ENCODE results near the gene MEGF11.

The MEGF11 gene

DNA sequence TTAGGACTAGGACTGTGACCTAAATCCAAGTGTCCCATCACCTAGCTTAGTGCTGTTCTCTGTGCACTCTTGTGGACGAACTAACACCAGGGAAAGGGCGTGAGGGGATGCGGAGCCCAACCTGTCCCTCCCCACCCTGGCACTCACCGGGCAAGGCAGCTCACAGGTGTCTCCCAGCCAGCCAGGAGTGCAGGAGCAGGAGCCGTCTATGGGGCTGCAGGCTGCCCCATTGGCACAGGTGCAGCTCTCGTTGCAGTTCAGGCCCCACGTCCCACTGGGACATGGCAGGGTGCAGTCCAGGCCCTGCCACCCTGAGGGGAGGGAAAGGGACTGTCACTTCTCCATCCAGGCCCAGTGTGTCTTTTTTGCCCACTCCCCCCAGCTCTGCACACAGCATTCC lies 324.0 kb downstream of the MEGF11 start:
- no peak for DNase-seq

DNA sequence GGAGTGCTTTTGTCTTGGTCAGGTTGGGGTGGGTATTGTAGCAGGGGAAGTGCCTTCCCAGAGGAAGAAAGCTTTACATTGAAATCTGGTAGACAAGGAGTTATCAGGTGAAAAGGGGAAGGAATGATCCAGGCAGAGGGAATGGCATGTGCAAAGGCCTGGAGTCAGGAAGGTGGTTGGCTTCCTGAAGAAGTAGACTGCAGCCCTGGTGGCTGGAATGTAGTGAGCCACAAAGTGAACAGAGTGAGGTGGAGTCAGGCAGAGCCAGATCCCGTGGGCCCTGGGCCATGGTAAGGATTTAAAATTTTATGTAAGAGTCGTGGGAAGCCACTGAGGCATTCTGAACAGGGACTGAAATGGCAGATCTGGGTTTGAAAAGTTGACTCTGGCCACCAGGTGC lies 326.0 kb downstream of the MEGF11 start:
- DNase-seq: no peak

DNA sequence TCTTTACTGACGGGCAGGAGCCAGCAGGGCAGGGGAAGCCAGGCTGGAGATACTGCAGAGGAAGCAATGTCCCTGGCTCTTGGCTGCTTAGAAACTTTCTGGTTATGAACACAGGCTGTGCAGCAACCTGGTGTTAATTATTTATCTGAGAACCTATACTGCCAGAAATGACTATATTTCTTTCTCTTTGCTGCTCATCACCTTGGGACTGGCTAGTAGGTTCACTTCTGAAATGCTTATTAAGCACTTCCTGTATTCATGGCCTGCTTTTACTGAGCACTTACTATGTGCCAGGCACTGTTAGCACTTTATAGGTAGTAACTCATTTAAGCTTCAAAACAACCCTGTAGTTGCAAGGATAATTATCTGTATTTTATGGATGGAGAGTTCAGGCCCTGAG lies 326.7 kb downstream of the MEGF11 start:
- no peak for DNase-seq

DNA sequence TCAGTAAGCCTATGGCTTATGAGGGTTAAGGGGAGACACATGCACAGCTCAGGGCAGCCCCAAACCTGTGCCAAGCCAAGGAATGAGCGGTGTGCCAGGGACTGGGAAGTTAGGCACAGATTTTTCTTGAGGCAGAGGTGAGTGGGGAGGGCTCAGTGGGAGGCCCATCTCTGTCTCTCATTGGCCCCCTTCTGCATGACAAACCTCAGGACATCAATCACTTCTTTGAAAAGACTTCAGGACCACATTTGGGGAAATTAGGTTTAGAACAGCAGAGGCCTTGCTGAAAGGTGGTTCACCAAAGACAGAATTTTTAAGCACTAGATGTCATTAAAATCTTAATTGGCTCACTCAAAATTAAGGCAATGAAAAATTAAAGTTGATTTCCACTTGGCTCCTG lies 327.1 kb downstream of the MEGF11 start:
- no peak for DNase-seq

DNA sequence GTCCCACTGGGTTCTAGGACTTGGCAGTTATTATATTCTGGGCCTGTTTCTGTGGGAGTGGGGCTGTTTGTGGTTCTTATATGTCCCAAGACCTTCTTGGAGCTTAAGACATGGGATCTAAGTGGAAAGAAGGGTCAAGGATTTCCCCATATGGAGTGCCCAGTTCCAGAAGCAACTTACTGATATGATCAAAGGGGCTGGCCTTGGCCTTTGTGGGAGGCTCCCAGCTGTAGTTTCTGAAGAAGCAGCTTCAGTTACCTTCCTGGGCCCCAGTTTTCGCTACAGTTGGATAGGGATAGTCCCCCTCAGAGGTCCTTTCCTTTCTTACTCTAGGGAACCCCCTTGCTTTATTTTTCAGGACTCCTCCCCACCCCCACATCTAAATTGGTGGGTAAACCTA lies 328.2 kb downstream of the MEGF11 start:
- no peak for DNase-seq

DNA sequence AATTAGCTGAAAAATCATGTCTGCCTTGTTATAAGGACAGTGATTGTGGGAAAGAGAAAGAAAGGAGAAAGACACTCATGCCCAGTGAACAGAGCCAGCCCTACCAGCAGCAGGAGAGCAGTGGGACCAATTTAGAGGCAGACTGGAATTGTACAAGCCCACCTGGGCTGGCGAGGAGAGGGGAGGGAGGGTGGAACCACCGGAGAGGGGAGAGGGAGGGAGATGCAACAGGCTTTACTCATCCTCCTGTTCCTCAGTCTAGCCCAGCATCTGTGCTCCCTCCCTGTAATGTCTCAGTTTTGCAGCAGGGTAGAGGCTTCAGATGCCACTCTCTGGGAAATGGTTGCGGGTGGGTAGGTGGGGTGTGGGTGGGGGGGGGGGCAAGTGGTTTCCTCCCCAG lies 329.5 kb downstream of the MEGF11 start:
- DNase-seq: no peak

DNA sequence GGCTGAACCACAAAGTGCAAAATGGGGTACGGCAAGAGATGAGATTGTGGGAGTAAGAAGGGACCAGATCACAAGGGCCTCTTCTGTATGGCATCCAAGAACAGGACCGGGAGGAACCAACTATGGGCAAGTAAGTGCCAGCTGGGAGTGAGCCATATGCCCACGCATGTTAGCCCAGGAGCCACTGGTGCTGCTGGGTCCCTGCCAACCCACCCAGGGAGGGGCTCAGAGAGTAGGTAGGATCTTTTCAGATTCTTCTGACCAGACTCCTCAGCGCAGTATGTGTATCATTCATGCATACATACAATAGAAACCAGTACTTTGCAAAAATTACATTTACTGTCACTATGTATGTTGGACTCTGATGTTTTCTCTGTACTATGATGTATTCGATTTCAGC lies 330.3 kb downstream of the MEGF11 start:
- no peak for DNase-seq

DNA sequence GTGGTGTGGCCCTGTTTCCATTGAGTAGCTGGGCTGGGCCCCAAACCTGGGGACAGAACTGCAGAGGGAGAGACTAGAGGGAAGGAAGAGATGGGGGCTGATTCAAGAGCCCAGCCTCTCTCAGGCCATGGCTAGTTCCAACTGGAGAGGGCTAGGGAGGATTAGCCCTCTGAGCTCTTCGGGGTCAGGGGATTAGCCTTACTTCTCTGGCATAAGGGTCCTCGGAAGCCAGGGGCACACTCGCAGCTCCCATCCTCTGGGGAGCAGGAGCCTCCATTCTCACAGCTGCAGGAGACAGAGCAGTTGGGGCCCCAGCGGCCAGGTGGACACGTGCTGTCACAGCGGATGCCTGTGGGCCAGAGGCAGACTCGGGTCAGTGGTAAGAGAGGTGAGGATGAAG lies 330.9 kb downstream of the MEGF11 start:
- DNase-seq: no peak

DNA sequence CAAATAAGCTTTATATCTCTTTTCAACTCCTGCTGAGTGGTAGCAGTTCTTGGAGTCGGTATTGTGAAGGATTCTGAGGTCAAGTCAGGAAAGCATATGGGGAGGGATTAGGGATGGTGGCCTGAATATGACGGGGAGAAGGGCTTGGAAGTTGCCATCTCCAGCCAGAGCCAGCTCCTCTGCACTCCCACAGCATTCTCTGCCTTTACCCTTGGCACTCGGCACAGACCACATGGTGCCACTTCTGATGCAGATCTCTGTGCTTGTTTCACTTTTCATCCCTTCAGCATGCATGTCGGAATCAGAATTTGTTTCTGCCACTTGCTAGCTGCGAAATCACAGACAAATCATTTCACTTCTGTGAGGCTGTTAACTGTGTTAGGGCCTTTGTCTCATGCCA lies 331.8 kb downstream of the MEGF11 start:
- no peak for DNase-seq

DNA sequence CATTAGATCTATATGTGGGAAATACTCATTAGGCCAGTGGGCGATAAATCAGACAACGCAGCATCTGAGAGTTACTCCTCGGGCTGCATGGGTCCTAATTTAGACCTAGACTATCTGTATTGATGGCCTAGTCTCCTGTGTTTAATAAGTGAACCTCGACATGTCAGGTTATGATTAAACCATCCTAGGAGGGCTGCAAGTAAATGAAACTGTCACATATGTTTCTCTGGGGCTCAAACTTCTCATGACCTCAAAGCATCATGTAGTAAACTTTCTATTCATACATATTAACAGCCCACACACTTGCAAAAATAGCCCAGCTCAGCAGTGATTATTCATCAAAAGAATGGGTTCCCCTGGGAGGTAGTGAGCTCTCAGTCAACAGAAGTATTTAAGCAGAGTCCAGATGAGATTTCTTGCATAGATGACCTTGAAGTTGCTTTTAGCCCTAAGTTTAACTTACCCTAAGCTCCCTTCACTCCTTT lies 332.7 kb downstream of the MEGF11 start:
- DNase-seq: no peak

DNA sequence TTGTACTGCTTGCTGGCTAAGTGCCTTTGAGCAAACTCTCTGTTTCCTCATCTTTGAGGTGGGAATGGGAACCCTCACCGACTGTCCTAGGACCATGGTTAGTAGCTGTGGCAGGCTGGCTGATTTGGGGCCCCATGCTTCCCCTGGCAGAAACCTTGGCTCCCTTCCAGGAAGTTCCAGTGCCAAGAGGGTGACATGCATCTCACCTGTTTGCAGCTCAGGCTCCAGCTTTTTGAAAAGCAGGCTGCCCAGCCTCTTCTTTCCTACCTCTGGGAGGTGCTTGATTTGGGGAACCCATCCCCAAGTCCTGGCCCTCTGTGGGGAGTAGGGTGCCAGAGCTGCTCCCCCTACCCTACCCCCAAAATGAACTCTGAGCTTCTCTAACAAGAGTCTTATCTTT lies 333.4 kb downstream of the MEGF11 start:
- DNase-seq: no peak

DNA sequence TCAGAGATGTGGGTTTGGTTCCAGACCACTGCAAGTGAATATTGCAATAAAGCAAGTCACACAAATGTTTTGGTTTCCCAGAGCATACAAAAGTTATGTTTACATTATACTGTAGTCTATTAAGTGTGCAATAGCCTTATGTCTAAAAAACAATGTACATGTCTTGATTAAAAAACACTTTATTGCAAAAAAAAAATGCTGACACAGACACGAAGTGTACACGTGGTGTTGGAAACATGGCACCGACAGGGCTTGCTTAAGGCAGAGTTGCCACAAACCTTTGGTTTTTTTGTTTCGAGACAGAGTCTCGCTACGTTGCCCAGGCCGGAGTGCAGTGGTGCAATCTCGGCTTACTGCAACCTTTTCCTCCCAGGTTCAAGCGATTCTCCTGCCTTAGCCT lies 334.2 kb downstream of the MEGF11 start:
- DNase-seq: no peak

DNA sequence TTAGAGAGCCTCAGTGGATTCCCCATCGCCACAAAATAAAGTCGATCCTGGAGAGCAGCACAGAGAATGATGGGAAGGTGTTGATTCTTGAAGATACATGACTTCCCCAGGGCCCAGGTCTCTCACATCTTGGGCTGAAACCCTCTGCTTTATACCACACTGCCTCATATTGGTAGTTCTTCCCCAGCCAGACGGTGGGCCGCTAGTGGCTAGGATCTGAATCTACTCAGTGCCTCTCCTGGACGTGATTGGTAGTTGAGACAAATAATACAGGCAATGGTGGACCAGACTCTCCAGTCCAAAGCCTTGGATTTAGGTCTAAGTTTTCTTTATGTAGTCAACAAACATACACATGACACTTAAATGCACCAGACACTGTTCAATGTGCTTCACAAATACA lies 334.6 kb downstream of the MEGF11 start:
- no peak for DNase-seq

DNA sequence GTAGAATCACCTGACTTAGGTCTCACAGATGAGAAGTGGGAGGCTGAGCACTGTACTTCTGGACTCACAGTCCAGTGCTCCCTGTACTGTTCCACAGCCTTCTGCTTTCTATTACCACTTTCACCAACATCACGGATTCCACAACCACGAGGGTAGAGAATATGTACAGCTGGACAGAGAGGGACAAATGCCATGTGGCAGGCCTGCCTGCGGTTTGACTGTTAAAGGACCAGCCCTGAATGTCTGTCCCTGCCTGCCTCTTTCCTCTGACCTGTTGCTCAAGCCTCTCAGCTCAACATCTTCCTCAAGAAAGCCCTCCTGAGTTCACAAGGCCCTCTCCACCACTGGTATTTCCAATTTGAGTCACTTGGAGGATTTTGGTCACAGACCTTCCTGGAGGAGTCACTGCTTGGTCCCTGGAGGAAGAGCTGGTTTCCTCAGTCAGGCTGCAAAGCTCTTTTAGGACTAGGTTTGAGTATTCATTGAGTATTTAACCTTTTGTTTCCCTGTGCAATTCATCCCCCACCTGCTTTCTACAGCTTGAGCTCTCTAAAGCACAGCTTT lies 335.1 kb downstream of the MEGF11 start:
- no peak for DNase-seq

DNA sequence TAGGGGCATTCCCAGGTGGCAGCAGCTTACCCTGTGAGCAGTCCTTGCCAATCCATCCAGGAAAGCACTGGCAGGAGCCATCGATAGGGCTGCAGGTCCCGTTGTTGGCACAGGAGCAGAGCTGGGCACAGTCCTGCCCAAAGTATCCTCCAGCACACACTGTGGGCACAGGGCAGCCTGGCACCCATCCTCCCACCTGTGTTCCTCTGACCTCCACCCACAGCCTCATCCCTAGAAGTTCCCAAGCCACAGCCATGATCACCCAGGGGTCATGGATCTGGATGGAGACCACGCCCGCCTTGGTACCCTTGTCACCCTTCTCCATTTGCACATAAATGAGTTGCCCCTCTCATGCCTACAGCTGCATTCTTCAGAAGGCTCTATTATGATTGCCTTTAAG lies 335.6 kb downstream of the MEGF11 start:
- DNase-seq: no peak

DNA sequence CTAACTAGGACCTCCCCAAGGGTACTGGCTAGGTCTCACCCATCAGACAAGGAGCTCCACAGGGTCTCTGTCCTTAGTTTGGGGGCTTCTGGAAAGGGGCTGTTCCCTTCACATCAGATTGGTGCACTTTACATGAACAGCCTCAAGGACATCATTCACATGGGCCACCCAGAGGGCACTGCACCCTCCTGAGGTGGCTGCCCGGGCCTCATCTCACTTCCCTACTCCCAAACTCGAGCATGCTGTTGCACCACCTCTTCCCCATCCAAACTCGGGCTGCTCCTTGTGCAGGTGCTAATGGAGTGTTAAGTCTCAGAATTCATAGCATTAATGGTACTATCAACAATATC lies 336.2 kb downstream of the MEGF11 start:
- no peak for DNase-seq

DNA sequence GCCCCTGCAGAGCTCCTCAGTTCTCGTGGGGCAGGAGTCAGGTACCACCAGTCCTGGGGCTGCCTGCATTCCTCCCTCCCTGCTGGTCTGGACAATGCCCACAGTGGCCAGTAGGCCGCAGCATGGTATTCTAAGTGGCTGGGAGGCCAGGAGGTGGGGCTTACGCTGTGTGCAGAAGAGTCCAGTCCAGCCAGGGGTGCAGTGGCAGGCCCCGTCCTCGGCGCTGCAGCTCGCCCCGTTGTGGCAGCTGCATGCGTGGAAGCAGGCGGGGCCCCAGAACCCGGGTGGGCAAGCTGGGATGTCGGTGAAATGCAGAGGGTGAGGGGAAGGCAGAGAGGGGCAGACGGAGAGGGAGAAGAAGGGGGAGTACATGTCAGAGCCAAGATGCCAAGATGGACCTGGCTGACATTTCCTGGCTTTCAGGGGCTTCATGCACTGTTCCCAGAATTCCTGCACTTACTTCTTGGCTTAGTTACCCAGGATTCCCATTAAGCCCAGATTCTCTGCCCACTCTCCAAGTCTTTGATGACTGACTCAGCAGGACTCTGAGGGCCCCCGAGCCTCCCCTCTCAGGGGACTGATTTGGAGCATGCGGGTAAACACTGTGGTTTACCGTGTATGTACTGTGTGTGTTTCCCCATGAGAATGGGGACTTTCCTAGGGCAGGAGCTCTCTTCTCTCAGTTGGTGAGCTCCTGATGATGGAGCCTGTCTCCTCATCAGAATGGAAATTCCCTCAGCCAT lies 336.7 kb downstream of the MEGF11 start:
- DNase-seq: peak; percentile 18

DNA sequence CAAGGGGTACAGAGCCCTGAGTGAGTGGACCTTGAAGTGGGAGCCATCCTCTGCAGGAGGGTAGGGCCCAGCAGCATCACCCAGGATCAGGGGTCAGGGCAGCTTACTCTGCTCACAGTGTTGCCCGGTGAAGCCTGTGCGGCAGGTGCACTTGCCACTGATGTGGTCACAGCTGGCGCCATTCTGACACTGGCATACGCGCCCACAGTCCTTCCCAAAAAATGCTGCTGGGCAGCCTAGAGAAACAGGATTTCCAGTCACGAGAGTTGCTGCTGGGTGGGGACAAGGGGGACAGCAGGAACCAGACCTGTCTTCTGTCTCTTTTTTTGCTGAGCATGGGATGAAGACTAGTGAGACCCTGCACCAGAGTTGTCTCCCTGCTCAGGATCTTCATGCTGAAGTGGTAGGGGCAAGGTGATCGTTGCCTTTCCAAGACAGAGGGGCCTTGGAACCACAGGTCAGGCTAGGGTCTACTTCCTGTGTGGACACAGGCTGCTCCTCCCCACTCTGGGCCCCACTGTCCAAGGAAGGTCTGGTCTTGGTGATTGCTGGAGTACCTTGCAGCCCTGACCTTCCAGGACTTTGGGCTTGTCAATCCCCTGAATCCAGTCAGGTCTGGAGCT lies 337.4 kb downstream of the MEGF11 start:
- DNase-seq: no peak

DNA sequence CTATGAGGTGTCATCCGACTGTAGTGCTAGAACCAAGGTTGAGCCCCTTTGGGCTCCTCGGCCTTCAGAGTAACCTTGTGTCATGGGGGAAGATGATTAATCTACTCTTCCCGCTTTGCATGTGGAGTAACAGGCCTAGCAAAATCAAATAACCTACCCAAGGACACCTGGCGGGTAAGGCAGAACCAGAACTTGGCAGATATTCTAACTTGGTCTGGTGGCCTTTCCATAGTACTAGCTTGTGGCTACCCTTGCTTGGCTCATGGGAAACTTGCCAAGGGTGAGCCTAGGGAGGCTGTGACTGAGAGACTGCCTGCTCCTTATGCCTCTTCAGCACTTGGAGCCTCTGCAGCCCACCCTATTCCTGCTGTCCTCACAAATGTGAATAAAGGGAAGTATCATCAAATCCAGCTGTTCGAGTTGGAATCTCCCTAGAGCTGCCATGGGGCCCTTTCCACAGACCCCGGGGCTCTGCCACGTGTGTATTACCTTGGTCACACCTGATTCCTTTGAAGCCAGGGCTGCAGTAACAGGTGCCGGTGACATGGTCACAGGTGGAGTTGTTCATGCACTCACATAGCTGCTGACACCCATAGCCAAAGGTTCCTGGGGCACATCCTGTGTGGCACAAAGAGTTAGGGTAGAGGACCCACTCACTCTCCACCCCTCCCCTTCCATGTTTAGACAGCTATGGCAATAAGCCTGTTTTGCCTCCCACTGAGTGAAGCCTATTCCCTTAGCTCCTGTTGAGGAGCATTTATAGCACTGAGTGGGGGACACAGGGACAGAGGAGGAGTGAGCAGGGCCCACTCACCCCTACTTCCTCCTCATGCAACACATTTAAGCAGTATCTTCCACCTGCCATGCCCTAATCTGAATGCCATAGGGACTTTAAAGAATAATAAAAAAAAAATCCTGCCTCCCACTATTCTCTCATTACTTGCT lies 338.3 kb downstream of the MEGF11 start:
- no peak for DNase-seq

DNA sequence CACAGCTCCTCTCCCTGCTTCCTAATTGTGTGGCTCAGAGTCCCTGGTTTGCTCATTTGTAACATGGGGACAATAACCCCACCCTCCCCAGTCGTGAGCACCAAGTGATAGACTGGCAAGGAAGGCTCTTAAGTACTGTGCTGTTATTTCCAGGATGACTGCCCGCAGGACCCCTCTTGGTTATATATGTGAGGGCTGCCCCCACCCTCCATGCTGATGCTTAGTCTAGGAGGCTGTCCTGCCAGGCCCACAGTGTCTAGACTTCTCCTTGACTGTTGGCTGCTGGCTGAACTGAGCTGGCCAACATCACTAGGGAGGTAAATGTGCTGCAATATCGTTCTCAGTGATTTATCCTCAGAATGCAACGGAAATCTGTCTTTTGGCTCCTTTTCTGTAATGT lies 339.2 kb downstream of the MEGF11 start:
- DNase-seq: no peak

DNA sequence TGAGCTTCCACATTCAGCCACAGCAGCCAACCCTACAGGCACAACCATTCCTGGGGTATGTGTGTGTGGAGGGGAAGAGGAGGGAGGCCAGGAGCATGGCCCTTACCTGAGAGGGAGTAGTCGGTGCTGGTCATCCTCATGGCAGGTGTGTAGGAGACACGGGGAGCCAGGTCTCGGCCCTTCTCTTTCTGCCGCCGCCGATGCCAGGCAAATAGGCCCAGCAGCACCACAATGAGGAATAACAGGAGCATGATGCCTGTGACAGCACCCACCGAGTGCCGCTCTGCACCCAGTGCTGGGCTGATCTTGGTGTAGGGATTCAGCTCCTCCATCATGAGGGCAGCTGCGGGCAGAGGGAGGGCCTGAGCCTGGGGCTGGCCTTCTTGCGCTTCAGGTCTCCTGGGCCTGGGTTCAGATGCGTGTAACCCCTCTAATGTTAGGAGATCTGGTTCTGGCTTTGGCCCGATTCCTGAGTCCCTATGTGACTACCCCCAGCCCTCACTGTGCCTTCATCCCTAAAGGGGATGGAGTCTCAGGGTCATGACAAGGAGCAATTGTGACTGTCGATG lies 339.8 kb downstream of the MEGF11 start:
- DNase-seq: no peak

DNA sequence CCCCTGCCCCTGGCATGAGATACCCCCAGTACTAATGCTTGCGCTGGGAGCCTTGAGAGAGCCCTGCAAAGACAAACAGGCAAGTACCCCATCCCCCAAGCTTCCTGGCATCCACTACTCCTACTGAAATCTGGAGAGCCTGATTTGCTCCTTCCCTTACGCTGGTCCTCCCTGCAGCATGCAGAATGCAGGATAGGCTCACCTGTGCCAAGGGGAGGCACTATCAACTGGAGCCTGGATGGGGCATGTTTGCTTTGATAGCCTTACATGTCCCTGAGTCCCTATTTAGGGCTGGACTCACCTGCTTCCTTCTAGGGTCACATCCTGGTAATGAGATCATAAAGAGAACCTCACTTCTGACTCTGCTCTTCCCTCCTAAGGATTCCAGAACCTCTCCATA lies 341.3 kb downstream of the MEGF11 start:
- DNase-seq: no peak

DNA sequence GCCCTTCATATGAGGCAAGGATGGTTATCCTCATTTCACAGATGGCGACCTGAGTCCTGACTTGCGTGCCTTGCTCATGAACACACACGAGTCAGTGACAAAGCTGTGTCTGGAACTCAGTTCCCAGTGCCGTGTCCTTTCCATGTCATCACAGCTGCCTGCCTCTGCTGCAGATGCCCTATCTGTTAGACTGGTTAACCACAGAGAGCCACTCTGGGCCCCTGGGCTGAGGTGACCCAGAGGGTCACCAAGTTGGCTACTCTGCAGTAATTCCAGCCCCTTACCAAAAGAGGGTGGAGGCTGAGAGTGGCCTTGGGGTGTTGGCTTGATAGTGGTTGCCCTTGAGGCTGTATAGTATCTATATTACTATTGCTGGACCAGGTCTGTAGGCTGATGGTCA lies 343.2 kb downstream of the MEGF11 start:
- DNase-seq: no peak
